Right lobe of liver (tissue), 6 donors: ENCODE results near the gene SCNN1A. TPM values are rescaled to one million over a fixed set of nuclear protein-coding genes. Genes with fewer than 3 reads are reported as not detected.
A peak's percentile ranks its signal among the peaks of the same experiment; 100 is the strongest.

Experiments used
- ATAC-seq, 4 donors: fragments of 200-7000 bp; cut with Tn5 transposase; one replicate each; pipeline ENCODE4 v1.9.1; 2020; ENCODE audit warnings: mild to moderate bottlenecking in 4 of 4, moderate library complexity in 4 of 4
- DNase-seq, 3 donors: peaks; one replicate each; pipeline ENCODE4 v3.0.0-alpha.2; 2020
- H3K27ac ChIP-seq, 3 donors: fragments of 200-600 bp; one replicate each; pipeline ENCODE4 v1.8.0; 2022
- H3K27me3 ChIP-seq, 2 donors: fragments of 200-600 bp; one replicate each; pipeline ENCODE4 v1.8.0; 2022
- H3K36me3 ChIP-seq, 4 donors: fragments of 200-600 bp; sonication (generic) in 1 of 4; one replicate each; pipeline versions ENCODE4 v1.5.1 to v1.8.0; 2017 to 2022; ENCODE audit warnings: control low read depth in 1 of 4
- H3K4me1 ChIP-seq, 4 donors: fragments of 200-600 bp; sonication (generic) in 1 of 4; one replicate each; pipeline versions ENCODE4 v1.5.1 to v1.8.0; 2017 to 2022; ENCODE audit warnings: control low read depth in 1 of 4
- H3K4me3 ChIP-seq, 3 donors: fragments of 200-600 bp; one replicate each; pipeline ENCODE4 v1.8.0; 2022
- H3K9me3 ChIP-seq, 4 donors: fragments of 200-600 bp; sonication (generic) in 1 of 4; one replicate each; pipeline versions ENCODE4 v1.5.1 to v1.8.0; 2017 to 2022; ENCODE audit warnings: control low read depth in 1 of 4
- POLR2A ChIP-seq: fragments of 450-650 bp; IDR thresholded peaks from one replicate; pipeline ENCODE4 v1.6.1; 2017; ENCODE audit warnings: antibody characterized with exemption, mild to moderate bottlenecking
- WGBS: methylation state at CpG from one replicate; pipeline ENCODE4 v1.1.6; 2018; ENCODE audit warnings: low coverage, low lambda C conversion rate; ENCODE audit not compliant: insufficient coverage; ENCODE audit errors: missing lambda C conversion rate; 5-methylcytosine and 5-hydroxymethylcytosine counted together
- intact Hi-C, 2 donors: fragments of 100-400 bp; cut with DNase I; formaldehyde crosslinking; loops; one replicate each; pipeline versions ENCODE4 v1.11.2 to v1.14.1; 2022
- total RNA-seq, 6 experiments: library from RNA; depleted of rRNA in 2 of 6; stranded (reverse); fragments of >200 nt in 2 of 6; fragmentation: NEBNext Ultra II Directional in 3 of 6; extraction: Animal tissue kit (Norgen Biotek cat#: 25700) in 3 of 6; gene quantifications; one replicate each; pipeline versions ENCODE4 v1.1.0 to v1.2.4, GENCODE V29; 2016 to 2023
- TF ChIP-seq, protein P1 (sequence below), 4 donors: fragments of 200-600 bp in 3 of 4; fragments of 450-650 bp in 1 of 4; IDR thresholded peaks; one replicate each; pipeline versions ENCODE4 v1.5.1 to v1.8.0; 2016 to 2022; ENCODE audit warnings: antibody characterized with exemption in 4 of 4, mild to moderate bottlenecking in 2 of 4
- donor health status: DM: no; HTN: yes; CAD: no.
- donor health status: DM: no; HTN: no; CAD: no.
- donor health status: DM: no; HTN: no; CAD: no.
- donor health status: DM: no; HTN: yes; CAD: no.
- donor health status: DM: no; HTN: yes; CAD: no.

Gene SCNN1A
- total RNA-seq, 6 experiments from 2014 or later, result 2.1 to 9.5 (median 6.0) TPM

DNA sequence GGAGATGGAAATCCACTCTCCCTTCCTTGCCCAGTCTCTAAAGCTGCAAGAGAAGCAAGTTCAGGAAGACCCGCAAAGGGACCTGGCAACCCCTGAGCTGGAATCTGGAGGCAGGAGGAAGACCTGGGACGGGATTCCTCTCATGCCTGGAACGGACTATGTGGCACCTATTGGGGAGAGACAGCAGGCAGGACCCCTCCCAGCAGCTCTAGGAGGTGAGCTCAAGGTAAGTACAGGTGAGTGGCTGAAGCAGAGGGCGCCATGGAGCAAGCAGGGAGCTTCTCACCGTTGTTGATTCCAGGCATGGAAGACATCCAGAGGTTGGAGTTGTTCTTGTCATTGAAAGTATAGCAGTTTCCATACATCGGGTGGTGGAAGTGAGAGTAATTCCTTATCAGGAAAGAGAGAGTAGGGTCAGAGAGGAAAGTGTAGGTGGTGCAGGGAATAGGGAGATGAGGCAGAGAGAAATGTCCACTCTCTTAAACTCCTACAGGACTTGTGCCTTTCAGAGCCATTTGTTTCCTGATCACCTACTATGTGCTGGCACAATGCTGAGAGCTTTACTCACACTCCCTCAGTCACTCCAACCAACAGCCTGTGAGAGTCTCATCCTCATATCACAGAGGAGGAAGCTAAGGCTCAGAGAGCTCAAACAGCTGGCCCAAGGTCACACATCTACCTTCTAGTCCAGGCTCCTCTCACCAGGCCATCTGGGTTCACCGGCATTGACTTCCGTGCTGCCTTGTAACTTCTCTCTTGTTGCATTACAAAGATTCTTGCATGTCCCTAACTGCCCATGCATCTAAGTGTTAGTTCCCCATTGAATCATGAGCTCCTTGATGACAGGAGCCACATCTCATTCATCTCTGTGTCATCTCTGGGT is 19.6 kb downstream of the SCNN1A start:
- no peaks in the 10 kb centered on the region for H3K27me3 ChIP-seq
- TF ChIP-seq POLR2A, result no peak
- TF ChIP-seq, protein P1, sequence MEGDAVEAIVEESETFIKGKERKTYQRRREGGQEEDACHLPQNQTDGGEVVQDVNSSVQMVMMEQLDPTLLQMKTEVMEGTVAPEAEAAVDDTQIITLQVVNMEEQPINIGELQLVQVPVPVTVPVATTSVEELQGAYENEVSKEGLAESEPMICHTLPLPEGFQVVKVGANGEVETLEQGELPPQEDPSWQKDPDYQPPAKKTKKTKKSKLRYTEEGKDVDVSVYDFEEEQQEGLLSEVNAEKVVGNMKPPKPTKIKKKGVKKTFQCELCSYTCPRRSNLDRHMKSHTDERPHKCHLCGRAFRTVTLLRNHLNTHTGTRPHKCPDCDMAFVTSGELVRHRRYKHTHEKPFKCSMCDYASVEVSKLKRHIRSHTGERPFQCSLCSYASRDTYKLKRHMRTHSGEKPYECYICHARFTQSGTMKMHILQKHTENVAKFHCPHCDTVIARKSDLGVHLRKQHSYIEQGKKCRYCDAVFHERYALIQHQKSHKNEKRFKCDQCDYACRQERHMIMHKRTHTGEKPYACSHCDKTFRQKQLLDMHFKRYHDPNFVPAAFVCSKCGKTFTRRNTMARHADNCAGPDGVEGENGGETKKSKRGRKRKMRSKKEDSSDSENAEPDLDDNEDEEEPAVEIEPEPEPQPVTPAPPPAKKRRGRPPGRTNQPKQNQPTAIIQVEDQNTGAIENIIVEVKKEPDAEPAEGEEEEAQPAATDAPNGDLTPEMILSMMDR (IDR thresholded peaks at IDR 0.05), result peak in 1 of 4 donors; percentile 26
- no peak overlapping the region for H3K27ac ChIP-seq
- ATAC-seq (no peak), DNase-seq (no peak)
- no peak overlapping the region for H3K4me3 ChIP-seq
- H3K9me3 ChIP-seq, result no peaks in the 10 kb centered on the region
- intact Hi-C loops, result no loop called here
- peaks cover 0 to 25% (median 7%) of the 10 kb centered on the region in 4 donors for H3K4me1 ChIP-seq
- WGBS, result 75% methylated on average over 5 of the region's 8 CpGs
- no peaks in the 10 kb centered on the region for H3K36me3 ChIP-seq

DNA sequence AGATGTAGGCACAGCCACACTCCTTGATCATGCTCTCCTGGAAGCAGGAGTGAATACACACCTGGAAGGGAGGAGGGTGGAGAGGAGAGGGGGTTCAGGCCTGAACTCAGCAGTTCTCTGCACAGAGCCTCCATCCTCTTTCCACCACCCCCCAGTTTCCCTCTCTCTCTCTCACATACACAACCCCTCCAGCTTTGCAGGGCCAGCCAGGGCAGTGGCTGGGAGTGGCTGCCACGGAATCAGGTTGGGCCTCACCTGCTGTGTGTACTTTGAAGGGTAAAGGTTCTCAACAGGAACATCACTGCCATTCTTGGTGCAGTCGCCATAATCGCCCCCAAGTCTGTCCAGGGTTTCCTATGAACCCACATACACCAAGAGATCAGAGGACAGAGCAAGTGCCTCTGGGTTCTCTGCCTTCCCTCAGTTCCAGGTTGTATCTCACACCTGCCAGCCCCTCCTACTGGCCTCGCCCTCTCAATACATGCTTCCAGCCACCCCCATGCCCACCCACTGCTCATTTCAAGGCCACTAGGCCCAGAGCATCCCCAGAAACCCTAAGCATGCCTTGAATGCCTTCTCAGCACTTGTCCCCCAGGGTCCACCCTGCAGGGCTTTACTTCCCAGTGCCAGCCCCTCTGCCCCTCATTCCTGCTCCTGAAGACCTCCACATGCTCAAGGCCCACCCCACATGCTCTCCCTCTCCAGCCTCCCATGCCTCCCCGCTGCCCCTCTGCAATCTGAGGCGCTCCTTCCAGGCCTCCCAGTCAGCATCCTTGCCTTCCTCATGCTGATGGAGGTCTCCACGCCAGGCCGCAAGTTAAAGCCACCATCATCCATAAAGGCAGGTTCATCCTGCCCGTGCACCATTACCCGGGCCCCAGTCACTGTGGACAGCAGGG is 20.6 kb downstream of the SCNN1A start:
- no peaks in the 10 kb centered on the region for H3K9me3 ChIP-seq
- no peak for ATAC-seq
- no peaks in the 10 kb centered on the region for H3K36me3 ChIP-seq
- no peak overlapping the region for H3K27ac ChIP-seq
- 88% methylated on average over 7 of the region's 10 CpGs for WGBS
- H3K4me1 ChIP-seq, result peaks cover 0 to 20% (median 4%) of the 10 kb centered on the region in 4 donors
- H3K27me3 ChIP-seq, result no peaks in the 10 kb centered on the region
- no peak for DNase-seq
- TF ChIP-seq, protein P1 (IDR thresholded peaks at IDR 0.05), result no peak
- no peak for TF ChIP-seq POLR2A
- intact Hi-C loops, result no loop called here
- no peak overlapping the region for H3K4me3 ChIP-seq

DNA sequence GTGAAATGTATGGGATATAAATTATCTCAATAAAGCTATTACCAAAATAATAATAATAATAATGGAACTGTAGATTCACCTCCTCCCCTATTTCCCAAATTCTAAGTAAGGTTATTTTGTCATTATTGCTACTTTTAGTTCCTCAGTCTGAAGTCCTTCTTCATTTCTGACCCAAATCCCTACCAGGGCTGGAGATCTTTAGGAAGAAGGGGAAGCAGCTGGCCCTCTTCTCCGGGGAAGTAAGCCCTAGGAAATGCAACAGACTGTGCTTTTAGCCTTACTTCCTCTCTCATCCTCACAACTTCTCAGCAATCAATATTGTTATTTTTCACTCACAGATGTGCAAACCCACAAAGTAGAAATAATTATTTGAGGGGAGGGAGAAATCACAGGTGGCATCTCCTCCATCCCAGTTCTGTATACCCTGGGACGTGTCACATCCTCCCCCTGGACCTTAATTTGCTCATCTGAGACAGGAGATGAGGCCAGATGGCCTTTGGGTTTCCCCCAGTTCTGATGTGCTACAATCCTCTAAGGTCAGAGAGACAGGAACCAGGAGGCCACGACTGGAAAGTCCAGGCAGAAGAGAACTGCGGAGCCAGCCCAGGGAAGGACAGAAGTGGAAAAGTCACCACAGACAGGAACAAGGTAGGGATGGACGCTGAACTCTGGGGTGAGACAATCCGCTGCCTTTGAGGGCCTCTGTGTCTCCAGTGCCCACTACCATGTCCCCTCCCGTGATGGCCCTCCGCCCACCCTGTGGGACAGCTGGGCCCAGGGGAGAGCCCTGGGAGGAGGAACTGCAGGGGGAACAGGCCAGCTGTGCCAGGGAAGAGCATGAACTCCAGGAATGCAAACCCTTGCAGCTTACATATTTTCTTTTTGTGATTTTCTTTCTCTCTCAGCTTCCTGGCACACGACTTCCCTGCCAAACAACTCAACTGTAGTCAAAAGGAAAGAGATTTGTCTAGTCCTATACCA is 22.9 kb downstream of the SCNN1A start:
- WGBS, result 43% methylated on average over 4 of the region's 9 CpGs
- H3K9me3 ChIP-seq, result no peaks in the 10 kb centered on the region
- H3K36me3 ChIP-seq, result no peaks in the 10 kb centered on the region

More for the DNA sequence above, 22.9 kb downstream of the SCNN1A start:
- Histone ChIP-seq H3K27ac (peak overlapping the region; percentile 6 to 27 (median 16)), H3K4me3 (no peak overlapping the region), H3K27me3 (no peaks in the 10 kb centered on the region), H3K4me1 (peaks cover 0 to 5% (median 0%) of the 10 kb centered on the region in 4 donors)
- TF ChIP-seq, protein P1 (IDR thresholded peaks at IDR 0.05), result no peak
- no peak for TF ChIP-seq POLR2A
- ATAC-seq (peak; percentile 10 to 52 (median 26)), DNase-seq (no peak)
- intact Hi-C loops, result no loop called here
